IMR-90 (cell line): ENCODE measurements around the gene SLC25A5. TPM values are rescaled to one million over a fixed set of nuclear protein-coding genes. Genes with fewer than 3 reads are reported as not detected.
A peak's percentile ranks its signal among the peaks of the same experiment; 100 is the strongest.

Experiments used
- ATAC-seq: fragments of 200-7000 bp; cut with Tn5 transposase; 2 replicates; pipeline ENCODE4 v1.9.1; 2020; ENCODE audit warnings: low read depth, mild to moderate bottlenecking, moderate library complexity
- BruUV-seq: library from RNA; stranded (reverse); fragments of 400-500 nt; replicated peaks from 2 replicates; lab custom pipeline; 2021; lab: Mats Ljungman, UMichigan
- CTCF ChIA-PET: fragments of 300-600 bp; formaldehyde crosslinking; extraction: SDS; loops from one replicate; lab custom pipeline; 2021; ENCODE audit warnings: antibody characterized with exemption; lab: Yijun Ruan, JAX
- POLR2A ChIA-PET: fragments of 300-600 bp; sonication (Branson Sonifier 250); formaldehyde crosslinking; loops from one replicate; lab custom pipeline; 2022; ENCODE audit warnings: antibody characterized with exemption; ENCODE audit not compliant: unreplicated experiment; lab: Charles Lee
- DNase-seq: peaks from one replicate; pipeline ENCODE4 v3.0.0; 2013
- H2AFZ ChIP-seq: replicated peaks from 2 replicates; pipeline ENCODE3; 2013; ENCODE audit warnings: low read length, mild to moderate bottlenecking; ENCODE audit not compliant: poor library complexity
- H2AK5ac ChIP-seq: 2 replicates; pipeline ENCODE4 v1.6.1; 2013; ENCODE audit warnings: low read depth, low read length, inconsistent platforms
- H2AK9ac ChIP-seq: replicated peaks from 2 replicates; pipeline ENCODE3; 2013; ENCODE audit warnings: mild to moderate bottlenecking, low read depth, low read length, moderate library complexity; ENCODE audit not compliant: poor library complexity
- H2BK120ac ChIP-seq: 2 replicates; pipeline ENCODE4 v1.6.1; 2013; ENCODE audit warnings: low read depth, low read length, inconsistent platforms
- H2BK15ac ChIP-seq: 3 replicates; pipeline ENCODE4 v1.6.1; 2013; ENCODE audit warnings: low read depth, low read length, inconsistent platforms
- H2BK20ac ChIP-seq: 2 replicates; pipeline ENCODE4 v1.6.1; 2013; ENCODE audit warnings: low read depth, mild to moderate bottlenecking, inconsistent platforms, low read length, moderate library complexity
- H2BK5ac ChIP-seq: 2 replicates; pipeline ENCODE4 v1.6.1; 2013; ENCODE audit warnings: mild to moderate bottlenecking, low read depth, low read length, inconsistent platforms; ENCODE audit not compliant: poor library complexity, severe bottlenecking
- H3K14ac ChIP-seq: replicated peaks from 2 replicates; pipeline ENCODE4 v1.6.1; 2013; ENCODE audit warnings: low read depth, low read length, inconsistent platforms
- H3K18ac ChIP-seq: 2 replicates; pipeline ENCODE4 v1.6.1; 2013; ENCODE audit warnings: low read depth, low read length, control low read depth
- H3K23ac ChIP-seq: 2 replicates; pipeline ENCODE4 v1.6.1; 2013; ENCODE audit warnings: low read depth, low read length, inconsistent platforms
- H3K27ac ChIP-seq: 2 replicates; pipeline ENCODE4 v1.5.1; 2013; ENCODE audit warnings: mild to moderate bottlenecking, control low read depth, low read length; ENCODE audit not compliant: insufficient read depth
- H3K27me3 ChIP-seq: 2 replicates; pipeline ENCODE4 v1.6.1; 2013; ENCODE audit warnings: low read length; ENCODE audit not compliant: control insufficient read depth, insufficient read depth
- H3K36me3 ChIP-seq: 2 replicates; pipeline ENCODE4 v1.6.1; 2013; ENCODE audit warnings: low read length, mixed read lengths; ENCODE audit not compliant: control insufficient read depth, insufficient read depth
- H3K4ac ChIP-seq: 2 replicates; pipeline ENCODE4 v1.6.1; 2013; ENCODE audit warnings: low read depth, low read length, inconsistent platforms
- H3K4me1 ChIP-seq: 2 replicates; pipeline ENCODE4 v1.6.1; 2013; ENCODE audit warnings: low read length, mixed read lengths; ENCODE audit not compliant: control insufficient read depth, insufficient read depth
- H3K4me2 ChIP-seq: 2 replicates; pipeline ENCODE4 v1.6.1; 2013; ENCODE audit warnings: low read depth, mild to moderate bottlenecking, control low read depth, low read length, moderate library complexity
- H3K4me3 ChIP-seq: 2 replicates; pipeline ENCODE4 v1.5.1; 2013; ENCODE audit warnings: low read depth, mild to moderate bottlenecking, control low read depth, low read length, moderate library complexity; ENCODE audit not compliant: insufficient read depth
- H3K56ac ChIP-seq: 2 replicates; pipeline ENCODE4 v1.6.1; 2013; ENCODE audit warnings: low read length, inconsistent platforms; ENCODE audit not compliant: insufficient read depth; ENCODE audit errors: extremely low read depth
- H3K79me1 ChIP-seq, 2 experiments: 2 replicates each; pipeline ENCODE4 v1.6.1; 2013; ENCODE audit warnings: low read length in 2 of 2, inconsistent platforms in 1 of 2, low read depth in 1 of 2
- H3K9ac ChIP-seq: 2 replicates; pipeline ENCODE4 v1.6.1; 2013; ENCODE audit warnings: low read depth, low read length, control low read depth
- H3K9me1 ChIP-seq: 2 replicates; pipeline ENCODE4 v1.6.1; 2013; ENCODE audit warnings: low read length, inconsistent platforms; ENCODE audit not compliant: insufficient read depth
- H3K9me3 ChIP-seq: 2 replicates; pipeline ENCODE4 v1.6.1; 2013; ENCODE audit warnings: low read length; ENCODE audit not compliant: control insufficient read depth, insufficient read depth
- H4K20me1 ChIP-seq: 2 replicates; pipeline ENCODE4 v1.6.1; 2013; ENCODE audit warnings: low read length, inconsistent platforms; ENCODE audit not compliant: insufficient read depth
- H4K5ac ChIP-seq: 2 replicates; pipeline ENCODE4 v1.6.1; 2013; ENCODE audit warnings: mild to moderate bottlenecking, low read depth, low read length, control low read depth
- H4K8ac ChIP-seq, 2 experiments: 2 replicates each; pipeline ENCODE4 v1.6.1; 2013; ENCODE audit warnings: low read depth in 2 of 2, low read length in 2 of 2, control low read depth in 1 of 2, inconsistent platforms in 1 of 2
- H4K91ac ChIP-seq: 2 replicates; pipeline ENCODE4 v1.6.1; 2013; ENCODE audit warnings: low read depth, low read length, inconsistent platforms; ENCODE audit not compliant: insufficient read depth
- CEBPB ChIP-seq: IDR thresholded peaks from 2 replicates; pipeline ENCODE4 v1.6.1; 2012; ENCODE audit warnings: low read depth, low read length, improper control_type of control experiment
- FOS ChIP-seq: fragments of 150-350 bp; IDR thresholded peaks from 2 replicates; pipeline ENCODE4 v1.6.1; 2016; ENCODE audit warnings: low read depth, low read length
- MAZ ChIP-seq: IDR thresholded peaks from 2 replicates; pipeline ENCODE4 v1.6.1; 2012; ENCODE audit warnings: low read depth, mild to moderate bottlenecking, low read length, improper control_type of control experiment, moderate library complexity, borderline replicate concordance
- POLR2A ChIP-seq: IDR thresholded peaks from 2 replicates; pipeline ENCODE4 v1.6.1; 2012; ENCODE audit warnings: mild to moderate bottlenecking, low read depth, low read length
- RCOR1 ChIP-seq: IDR thresholded peaks from 2 replicates; pipeline ENCODE4 v1.6.1; 2012; ENCODE audit warnings: mild to moderate bottlenecking, low read length, improper control_type of control experiment; ENCODE audit not compliant: insufficient replicate concordance
- RFX5 ChIP-seq: IDR thresholded peaks from 2 replicates; pipeline ENCODE4 v1.8.0; 2012; ENCODE audit warnings: low read depth, mild to moderate bottlenecking, low read length, moderate library complexity
- SMC3 ChIP-seq: fragments of 150-350 bp; IDR thresholded peaks from 2 replicates; pipeline ENCODE4 v1.6.1; 2016; ENCODE audit warnings: low read depth, mild to moderate bottlenecking, antibody characterized with exemption, low read length, moderate library complexity
- WGBS, 2 experiments: methylation state at CpG; one replicate each; pipeline versions ENCODE4 v1.1.5 to v1.1.7; 2013; ENCODE audit warnings: missing lambda C conversion rate in 2 of 2; ENCODE audit not compliant: insufficient read length in 1 of 2; ENCODE audit errors: extremely low coverage in 2 of 2; 5-methylcytosine and 5-hydroxymethylcytosine counted together
- dilution Hi-C: fragments of 300-500 bp; cut with HindIII; formaldehyde crosslinking; loops from one replicate; pipeline ENCODE4 v1.14.3; 2018; ENCODE audit warnings: low sequenced_read_pairs; ENCODE audit not compliant: unreplicated experiment
- in situ Hi-C: fragments of 300-500 bp; cut with MboI; formaldehyde crosslinking; loops from 3 replicates; pipeline ENCODE4 v1.14.3; 2019; ENCODE audit warnings: low sequenced_read_pairs, inconsistent platforms, mixed read lengths
- intact Hi-C: fragments of 100-400 bp; cut with micrococcal nuclease; formaldehyde crosslinking; loops from 2 replicates; pipeline ENCODE4 v1.10.0; 2022
- polyA plus RNA-seq, 3 experiments: library from polyadenylated mRNA; depleted of rRNA; stranded (reverse); fragments of >200 nt; gene quantifications; 2 replicates each; pipeline ENCODE4 v1.2.3, GENCODE V29; 2012; ENCODE audit warnings: low replicate concordance in 1 of 3
- total RNA-seq: library from RNA; depleted of rRNA; stranded (reverse); fragments of >200 nt; gene quantifications from 2 replicates; pipeline ENCODE4 v1.2.3, GENCODE V29; 2012
- TF ChIP-seq, protein P1 (sequence below): fragments of 150-350 bp; IDR thresholded peaks from 2 replicates; pipeline ENCODE4 v1.6.1; 2016; ENCODE audit warnings: low read depth, mild to moderate bottlenecking, low read length, moderate library complexity, borderline replicate concordance
- TF ChIP-seq, protein P2 (sequence below): conservative IDR thresholded peaks from 2 replicates; pipeline ENCODE4 v1.5.1; 2012; ENCODE audit warnings: mild to moderate bottlenecking, low read depth, low read length, improper control_type of control experiment

Gene SLC25A5
- total and polyA plus RNA-seq, 2 of the 4 experiments (the other 2 are of a cell fraction): 216 to 337 TPM

DNA sequence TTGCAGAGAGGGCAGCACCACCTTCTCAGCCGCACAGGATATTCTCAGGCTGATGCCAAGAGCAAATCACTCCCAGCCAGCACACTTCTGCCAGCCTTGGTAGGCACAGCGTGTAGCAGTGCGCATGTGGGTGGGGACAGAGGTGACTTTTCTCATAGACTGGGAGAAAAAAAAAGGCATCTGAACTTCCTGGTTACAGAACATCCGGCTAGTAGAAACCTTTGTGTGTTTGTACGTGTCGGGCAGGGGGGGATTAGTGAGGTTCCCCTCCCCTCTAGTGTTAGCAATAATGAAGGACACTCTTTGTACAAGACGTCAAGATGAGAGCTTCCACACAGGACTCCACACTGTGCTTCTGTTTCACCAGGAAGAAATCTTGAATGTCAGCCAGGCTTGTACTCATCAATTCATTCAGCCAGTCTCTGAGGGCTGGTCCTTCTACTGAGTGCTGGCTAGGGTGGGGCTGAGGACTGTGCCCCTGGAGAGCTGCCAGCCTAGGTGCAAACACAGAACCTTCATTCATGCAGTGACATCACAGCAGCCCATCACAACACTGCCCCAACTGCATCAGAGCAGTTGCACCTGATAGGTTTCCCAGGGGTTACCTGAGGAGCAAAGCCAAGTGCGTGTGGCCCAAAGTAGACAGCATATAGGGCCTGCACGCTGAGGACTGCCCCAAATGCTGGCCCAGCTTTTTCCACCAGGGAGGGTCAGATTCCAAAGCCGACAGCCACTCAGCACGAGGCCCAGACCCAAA is 34.7 kb downstream of the SLC25A5 start:
- H3K9ac ChIP-seq: no peak overlapping the region
- in situ Hi-C loops (loop anchor here (25.0 kb wide), 1 partner anchor 234 kb away; no protein-coding TSS in a partner anchor), intact Hi-C loops (no loop called here), dilution Hi-C loops (no loop called here)
- H4K5ac ChIP-seq: no peak overlapping the region; the same call in 1 of the 2 replicates
- peak; percentile 62 for ATAC-seq
- H3K4me1 ChIP-seq: peaks cover 7% of the 10 kb centered on the region
- H3K9me3 ChIP-seq: no peaks in the 10 kb centered on the region
- peak overlapping the region; percentile 89 for H2AFZ ChIP-seq
- CTCF ChIA-PET: interaction anchor here (0.8 to 1.4 kb wide), 2 partner anchors 9 to 20 kb away, joined by 4 to 7 read pairs; no protein-coding TSS in a partner anchor
- no peaks in the 10 kb centered on the region for H3K36me3 ChIP-seq
- peaks cover 11% of the 10 kb centered on the region for H3K9me1 ChIP-seq
- peak overlapping the region; percentile 84 for H3K27ac ChIP-seq
- peak overlapping the region; percentile 93 for H2BK120ac ChIP-seq
- peak overlapping the region; percentile 90 for H4K91ac ChIP-seq
- peak overlapping the region; percentile 72 to 88 for H4K8ac ChIP-seq
- peak overlapping the region; percentile 94 for H3K4ac ChIP-seq
- peak overlapping the region; percentile 78; the same call in 2 of the 3 replicates for H2BK15ac ChIP-seq
- H2AK9ac ChIP-seq: peak overlapping the region; percentile 93
- H3K14ac ChIP-seq: peak overlapping the region; percentile 76
- no TSS peak for BruUV-seq
- H3K56ac ChIP-seq: peak overlapping the region; percentile 53; the same call in 1 of the 2 replicates
- peak overlapping the region; percentile 53 for H2BK5ac ChIP-seq
- no peaks in the 10 kb centered on the region for H3K79me1 ChIP-seq
- peak; percentile 38 for DNase-seq
- H3K23ac ChIP-seq: peak overlapping the region; percentile 64; the same call in 1 of the 2 replicates
- H3K4me3 ChIP-seq: no peak overlapping the region
- H2BK20ac ChIP-seq: peak overlapping the region; percentile 90
- POLR2A ChIA-PET: no interaction called here
- no peaks in the 10 kb centered on the region; the same call in 1 of the 2 replicates for H4K20me1 ChIP-seq
- peak overlapping the region; percentile 41; the same call in 1 of the 2 replicates for H3K4me2 ChIP-seq
- WGBS, 2 experiments: no CpG with 5 or more reads among the region's 11 CpGs
- H3K27me3 ChIP-seq: no peaks in the 10 kb centered on the region
- H2AK5ac ChIP-seq: peak overlapping the region; percentile 97
- TF ChIP-seq RCOR1 (no peak), POLR2A (no peak), RFX5 (no peak), FOS (no peak), MAZ (no peak), SMC3 (no peak), CEBPB (no peak)
- TF ChIP-seq, protein P1, sequence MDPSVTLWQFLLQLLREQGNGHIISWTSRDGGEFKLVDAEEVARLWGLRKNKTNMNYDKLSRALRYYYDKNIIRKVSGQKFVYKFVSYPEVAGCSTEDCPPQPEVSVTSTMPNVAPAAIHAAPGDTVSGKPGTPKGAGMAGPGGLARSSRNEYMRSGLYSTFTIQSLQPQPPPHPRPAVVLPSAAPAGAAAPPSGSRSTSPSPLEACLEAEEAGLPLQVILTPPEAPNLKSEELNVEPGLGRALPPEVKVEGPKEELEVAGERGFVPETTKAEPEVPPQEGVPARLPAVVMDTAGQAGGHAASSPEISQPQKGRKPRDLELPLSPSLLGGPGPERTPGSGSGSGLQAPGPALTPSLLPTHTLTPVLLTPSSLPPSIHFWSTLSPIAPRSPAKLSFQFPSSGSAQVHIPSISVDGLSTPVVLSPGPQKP: no peak
- TF ChIP-seq, protein P2, sequence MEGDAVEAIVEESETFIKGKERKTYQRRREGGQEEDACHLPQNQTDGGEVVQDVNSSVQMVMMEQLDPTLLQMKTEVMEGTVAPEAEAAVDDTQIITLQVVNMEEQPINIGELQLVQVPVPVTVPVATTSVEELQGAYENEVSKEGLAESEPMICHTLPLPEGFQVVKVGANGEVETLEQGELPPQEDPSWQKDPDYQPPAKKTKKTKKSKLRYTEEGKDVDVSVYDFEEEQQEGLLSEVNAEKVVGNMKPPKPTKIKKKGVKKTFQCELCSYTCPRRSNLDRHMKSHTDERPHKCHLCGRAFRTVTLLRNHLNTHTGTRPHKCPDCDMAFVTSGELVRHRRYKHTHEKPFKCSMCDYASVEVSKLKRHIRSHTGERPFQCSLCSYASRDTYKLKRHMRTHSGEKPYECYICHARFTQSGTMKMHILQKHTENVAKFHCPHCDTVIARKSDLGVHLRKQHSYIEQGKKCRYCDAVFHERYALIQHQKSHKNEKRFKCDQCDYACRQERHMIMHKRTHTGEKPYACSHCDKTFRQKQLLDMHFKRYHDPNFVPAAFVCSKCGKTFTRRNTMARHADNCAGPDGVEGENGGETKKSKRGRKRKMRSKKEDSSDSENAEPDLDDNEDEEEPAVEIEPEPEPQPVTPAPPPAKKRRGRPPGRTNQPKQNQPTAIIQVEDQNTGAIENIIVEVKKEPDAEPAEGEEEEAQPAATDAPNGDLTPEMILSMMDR: no peak
- peak overlapping the region; percentile 4; the same call in 1 of the 2 replicates for H3K18ac ChIP-seq
